OCI-LY1 (cell line): ENCODE data around the gene EPS8L3.

Experiments used
- H2AFZ ChIP-seq: fragments of 200-600 bp; sonication (generic), shearing (Covaris generic); 2 replicates; pipeline ENCODE4 v1.6.0; 2014; ENCODE audit warnings: antibody characterized with exemption, mild to moderate bottlenecking, low read length
- H3F3A ChIP-seq: fragments of 200-600 bp; sonication (generic), shearing (Covaris generic); 2 replicates; pipeline ENCODE4 v1.6.0; 2014; ENCODE audit warnings: mild to moderate bottlenecking, antibody characterized with exemption, low read length, moderate library complexity; ENCODE audit not compliant: insufficient read depth
- H3K27ac ChIP-seq: fragments of 200-600 bp; sonication (generic); 2 replicates; pipeline ENCODE4 v1.5.1; 2014; ENCODE audit warnings: low read length, mixed run types, mild to moderate bottlenecking, low read depth; ENCODE audit not compliant: poor library complexity, severe bottlenecking
- H3K27me3 ChIP-seq: fragments of 200-600 bp; sonication (generic); 2 replicates; pipeline ENCODE4 v1.6.0; 2014; ENCODE audit warnings: antibody characterized with exemption, mild to moderate bottlenecking, low read length, moderate library complexity; ENCODE audit not compliant: insufficient read depth
- H3K36me3 ChIP-seq: fragments of 200-600 bp; sonication (generic); 2 replicates; pipeline ENCODE4 v1.6.1; 2014; ENCODE audit warnings: mild to moderate bottlenecking, antibody characterized with exemption, low read length, moderate library complexity, mixed read lengths; ENCODE audit not compliant: insufficient read depth
- H3K4me1 ChIP-seq: fragments of 200-600 bp; sonication (generic); 2 replicates; pipeline ENCODE4 v1.5.1; 2014; ENCODE audit warnings: mild to moderate bottlenecking, low read length, moderate library complexity; ENCODE audit not compliant: insufficient read depth, severe bottlenecking
- H3K4me2 ChIP-seq: fragments of 200-600 bp; sonication (generic), shearing (Covaris generic); 2 replicates; pipeline ENCODE4 v1.6.1; 2014; ENCODE audit warnings: low read length
- H3K4me3 ChIP-seq: fragments of 200-600 bp; sonication (generic); 2 replicates; pipeline ENCODE4 v1.5.1; 2014; ENCODE audit warnings: low read length, low read depth, mild to moderate bottlenecking, mixed read lengths; ENCODE audit not compliant: poor library complexity, severe bottlenecking
- H3K79me2 ChIP-seq: fragments of 200-600 bp; shearing (Covaris generic); 2 replicates; pipeline ENCODE4 v1.6.1; 2016; ENCODE audit warnings: mixed run types, low read length, mixed read lengths; ENCODE audit not compliant: insufficient read depth
- H3K9ac ChIP-seq: fragments of 200-600 bp; sonication (generic), shearing (Covaris generic); 2 replicates; pipeline ENCODE4 v1.6.1; 2014; ENCODE audit warnings: mild to moderate bottlenecking, low read length, mixed read lengths
- H3K9me2 ChIP-seq: fragments of 200-600 bp; sonication (generic), shearing (Covaris generic); 2 replicates; pipeline ENCODE4 v1.6.1; 2014; ENCODE audit warnings: low read depth, mild to moderate bottlenecking, low read length, mixed read lengths
- H3K9me3 ChIP-seq: fragments of 200-600 bp; shearing (Covaris generic); 2 replicates; pipeline ENCODE4 v1.6.1; 2014; ENCODE audit warnings: low read length, mixed read lengths
- H4K20me1 ChIP-seq: fragments of 200-600 bp; sonication (generic), shearing (Covaris generic); 2 replicates; pipeline ENCODE4 v1.6.0; 2016; ENCODE audit warnings: mild to moderate bottlenecking, low read length; ENCODE audit not compliant: insufficient read depth
- CTCF ChIP-seq: fragments of 200-600 bp; sonication (generic), shearing (Covaris generic); IDR thresholded peaks from 2 replicates; pipeline ENCODE4 v1.5.1; 2017; ENCODE audit warnings: mild to moderate bottlenecking, antibody characterized with exemption, low read length, moderate library complexity, mixed read lengths
- EZH2 ChIP-seq: fragments of 200-600 bp; sonication (generic), shearing (Covaris generic); IDR thresholded peaks from 2 replicates; pipeline ENCODE4 v1.8.0; 2017; ENCODE audit warnings: borderline replicate concordance, mixed run types, mild to moderate bottlenecking, antibody characterized with exemption, low read length, moderate library complexity, mixed read lengths

EPS8L3 gene

DNA sequence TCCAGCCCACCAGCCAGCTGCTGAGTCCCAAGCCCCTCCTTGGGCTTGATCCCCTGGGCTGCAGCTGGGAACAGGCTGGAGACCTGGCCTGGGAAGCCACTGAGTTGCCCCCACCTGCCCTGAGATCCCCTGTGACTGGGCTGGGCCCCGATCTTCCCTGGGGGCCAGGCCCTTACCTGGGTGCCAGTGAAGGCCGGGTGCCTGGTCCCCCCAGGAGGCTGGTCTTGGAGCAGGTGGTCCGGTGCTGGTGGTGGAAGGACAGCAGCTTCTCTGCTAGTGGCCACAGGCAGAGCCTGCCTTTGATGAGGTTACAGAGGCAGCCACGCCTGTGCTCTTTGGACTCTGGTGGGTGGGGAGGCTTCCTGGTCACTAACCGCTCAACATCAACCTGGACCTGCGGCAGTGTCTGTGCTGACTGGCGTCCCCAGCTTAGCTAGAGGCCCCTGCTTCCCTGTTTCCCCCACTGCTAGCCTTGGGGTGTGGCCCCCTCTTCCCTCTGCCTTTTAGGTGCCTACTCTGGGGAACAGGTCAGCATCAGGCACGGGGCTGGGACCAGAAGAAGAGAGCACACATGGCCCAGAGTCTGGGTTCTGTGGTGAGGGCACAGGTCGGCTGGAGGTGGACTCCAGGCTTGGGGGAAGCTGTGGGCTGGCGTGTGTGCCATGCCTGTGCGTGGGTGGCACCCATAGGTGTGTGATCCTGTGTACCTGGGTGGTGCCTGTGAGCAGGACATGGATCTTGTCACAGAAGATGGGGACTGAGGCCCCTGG is at the start of gene EPS8L3:
EPS8L3 (minus strand) TSS at position 278 of the 770 bp plus-strand sequence. CDS start 2,174 bp downstream, outside the sequence.
- no peaks in the 10 kb centered on the region; the same call in 1 of the 2 replicates for H3K27me3 ChIP-seq
- H2AFZ ChIP-seq: no peak within 1 kb of the TSS
- H3K9me3 ChIP-seq: no peaks in the 10 kb centered on the region
- TF ChIP-seq CTCF: no peak
- TF ChIP-seq EZH2: no peak
- no peaks in the 10 kb centered on the region for H4K20me1 ChIP-seq
- no peak within 1 kb of the TSS for H3K4me3 ChIP-seq
- H3K9ac ChIP-seq: no peak within 1 kb of the TSS
- H3K79me2 ChIP-seq: no peaks in the 10 kb centered on the region
- H3K4me2 ChIP-seq: no peak within 1 kb of the TSS
- H3K36me3 ChIP-seq: no peaks in the 10 kb centered on the region
- no peak within 1 kb of the TSS for H3K27ac ChIP-seq
- no peaks in the 10 kb centered on the region for H3F3A ChIP-seq
- H3K4me1 ChIP-seq: no peaks in the 10 kb centered on the region
- H3K9me2 ChIP-seq: no peaks in the 10 kb centered on the region

DNA sequence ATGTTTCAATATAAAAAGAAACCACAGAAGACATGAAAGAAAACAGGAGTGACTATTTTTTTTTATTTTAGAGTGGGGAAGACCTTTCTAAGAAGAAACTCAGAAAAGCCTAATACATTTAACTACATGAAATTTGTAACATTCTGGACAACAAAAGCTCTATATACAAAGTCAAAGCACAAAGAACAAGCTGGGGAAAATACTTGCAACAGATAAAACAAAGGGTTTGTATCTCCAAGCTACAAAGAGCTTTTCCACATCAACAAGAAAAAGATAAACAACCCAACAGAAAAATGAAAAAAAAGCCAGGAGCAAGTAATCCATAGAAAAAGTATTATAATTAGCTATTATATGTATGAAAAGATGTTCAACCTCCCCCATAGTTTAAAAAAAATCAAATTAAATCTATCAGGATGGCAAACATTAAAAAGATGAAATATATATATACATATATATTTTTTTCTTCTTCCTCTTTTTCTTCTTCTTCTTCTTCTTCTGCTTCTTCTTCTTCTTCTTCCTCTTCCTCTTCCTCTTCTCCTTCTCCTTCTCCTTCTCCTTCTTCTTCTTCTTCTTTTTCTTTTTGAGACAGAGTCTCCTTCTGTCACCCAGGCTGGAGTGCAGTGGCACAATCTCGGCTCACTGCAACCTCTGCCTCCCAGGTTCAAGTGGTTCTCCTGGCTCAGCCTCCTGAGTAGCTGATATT is 49.1 kb upstream of the EPS8L3 start:
- Histone ChIP-seq H3K36me3 (no peaks in the 10 kb centered on the region), H3K9me2 (no peaks in the 10 kb centered on the region), H3K27ac (no peak overlapping the region), H3K4me3 (no peak overlapping the region), H3K4me1 (no peaks in the 10 kb centered on the region), H4K20me1 (no peaks in the 10 kb centered on the region), H3F3A (no peaks in the 10 kb centered on the region), H3K9me3 (no peaks in the 10 kb centered on the region), H3K9ac (no peak overlapping the region), H3K4me2 (no peak overlapping the region), H3K27me3 (0 out of 2 replicates have a peak, but pooled peaks cover 4% of the 10 kb centered on the region), H3K79me2 (no peaks in the 10 kb centered on the region), H2AFZ (no peak overlapping the region)
- TF ChIP-seq CTCF: no peak
- no peak for TF ChIP-seq EZH2

DNA sequence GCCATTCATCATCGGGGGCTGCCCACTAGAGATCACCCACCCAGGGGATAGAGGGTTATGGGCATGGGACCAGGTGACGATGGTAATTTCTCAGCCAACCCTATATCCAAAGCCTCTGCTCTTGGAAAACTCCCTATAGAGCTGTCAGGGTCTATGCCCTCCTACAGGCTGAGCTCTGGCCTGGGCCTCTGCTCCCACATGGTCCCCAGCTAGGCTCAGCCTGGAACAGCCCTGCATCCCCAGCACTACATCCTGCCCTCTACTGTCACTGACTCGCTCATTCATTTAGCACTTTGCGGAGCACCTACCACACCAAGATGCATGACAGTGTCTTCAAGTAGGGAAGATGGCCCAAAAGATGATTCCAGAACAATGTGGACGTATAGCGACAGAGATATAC is 45.0 kb upstream of the EPS8L3 start:
- no peaks in the 10 kb centered on the region for H4K20me1 ChIP-seq
- no peak overlapping the region for H3K4me2 ChIP-seq
- H3K9me2 ChIP-seq: no peaks in the 10 kb centered on the region
- no peaks in the 10 kb centered on the region for H3K27me3 ChIP-seq
- no peaks in the 10 kb centered on the region for H3F3A ChIP-seq
- no peak overlapping the region for H3K9ac ChIP-seq
- H3K4me3 ChIP-seq: no peak overlapping the region
- TF ChIP-seq EZH2 (no peak), CTCF (no peak)
- H3K4me1 ChIP-seq: no peaks in the 10 kb centered on the region
- H2AFZ ChIP-seq: no peak overlapping the region
- H3K79me2 ChIP-seq: no peaks in the 10 kb centered on the region
- no peaks in the 10 kb centered on the region for H3K9me3 ChIP-seq
- no peaks in the 10 kb centered on the region for H3K36me3 ChIP-seq
- no peak overlapping the region for H3K27ac ChIP-seq
